Measurements from ENCODE around the gene SLC25A27.

The SLC25A27 gene

GRCh38 chr6:46720401-46720800, 67.6 kb downstream of the SLC25A27 start:
- no peak for FAIRE-seq
